Pulmonary artery endothelial cell (primary cell): ENCODE results near the gene SLC12A3. TPM values are rescaled to one million over a fixed set of nuclear protein-coding genes. Genes with fewer than 3 reads are reported as not detected.

ENCODE experiments used
- DNase-seq: peaks from one replicate; pipeline ENCODE4 v3.0.0-alpha.2; 2011; ENCODE audit warnings: low read depth, low spot score
- total RNA-seq: library from RNA; depleted of rRNA; stranded (reverse); fragments of >200 nt; gene quantifications from 2 replicates; pipeline ENCODE4 v1.2.3, GENCODE V29; 2014

Gene SLC12A3
- total RNA-seq, result not detected in 2 replicates

GRCh38 chr16:56864960-56865359, at the start of gene SLC12A3:
TSS of gene SLC12A3 (plus strand) at chr16:56865207. CDS start at chr16:56865236, 29 bp downstream.
- DNase-seq, result no peak

DNA sequence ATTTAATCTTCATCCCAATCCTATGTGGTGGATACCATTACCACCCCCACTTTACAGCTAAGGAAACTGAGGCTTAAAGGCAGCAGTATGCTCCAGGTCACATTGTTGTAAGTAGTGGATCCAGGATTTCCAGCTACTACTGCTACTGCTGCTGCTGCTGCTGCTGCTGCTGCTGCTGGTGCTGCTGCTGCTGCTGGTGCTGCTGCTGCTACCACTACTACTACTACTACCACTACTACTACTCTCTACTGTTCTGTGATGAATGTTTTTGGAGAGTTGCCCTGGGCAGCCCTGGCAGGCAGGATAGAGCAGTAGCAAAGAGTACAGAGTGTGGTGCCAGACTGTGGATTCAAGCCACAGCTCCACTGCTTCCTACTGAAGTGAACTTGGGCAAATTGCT, 49.3 kb upstream of the SLC12A3 start:
- DNase-seq, result no peak

DNA sequence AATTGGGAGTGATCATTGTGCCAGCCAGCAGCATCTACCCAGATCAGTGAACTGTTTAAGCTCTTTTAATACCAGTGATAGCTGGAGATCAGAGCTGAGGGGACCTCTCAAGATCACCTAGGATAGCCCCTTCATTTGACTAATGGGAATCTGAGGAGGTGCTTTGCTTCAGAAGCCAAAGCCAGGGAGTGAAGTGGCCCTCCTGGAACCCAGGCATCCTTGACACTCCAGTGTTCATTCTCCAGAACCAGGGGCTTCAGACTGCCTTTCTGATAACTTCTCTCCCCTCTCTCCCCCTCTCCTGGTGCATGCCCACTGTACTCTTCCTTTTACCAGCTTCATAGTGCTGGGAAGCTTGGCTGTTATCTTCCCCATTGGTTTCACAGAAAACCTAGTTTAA, 48.0 kb upstream of the SLC12A3 start:
- no peak for DNase-seq

DNA sequence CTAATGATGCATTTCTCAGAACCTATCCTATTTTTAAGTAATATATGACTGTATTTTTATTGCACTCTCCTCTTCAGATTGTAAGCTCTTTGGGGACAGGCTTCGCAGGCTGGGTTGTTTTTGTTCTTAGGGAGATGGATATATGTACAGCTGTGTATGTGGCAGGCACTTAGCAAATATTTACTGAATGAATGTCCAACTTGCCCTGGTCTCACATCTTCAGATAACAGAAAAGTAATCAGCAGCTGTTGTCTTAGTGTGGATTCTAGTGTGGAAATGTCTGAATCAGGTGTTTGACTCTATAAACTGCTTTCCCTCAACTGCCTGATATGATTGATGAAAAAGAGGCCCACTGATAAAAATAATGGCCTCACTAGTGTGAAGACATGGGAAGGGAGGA, 47.1 kb upstream of the SLC12A3 start:
- no peak for DNase-seq

DNA sequence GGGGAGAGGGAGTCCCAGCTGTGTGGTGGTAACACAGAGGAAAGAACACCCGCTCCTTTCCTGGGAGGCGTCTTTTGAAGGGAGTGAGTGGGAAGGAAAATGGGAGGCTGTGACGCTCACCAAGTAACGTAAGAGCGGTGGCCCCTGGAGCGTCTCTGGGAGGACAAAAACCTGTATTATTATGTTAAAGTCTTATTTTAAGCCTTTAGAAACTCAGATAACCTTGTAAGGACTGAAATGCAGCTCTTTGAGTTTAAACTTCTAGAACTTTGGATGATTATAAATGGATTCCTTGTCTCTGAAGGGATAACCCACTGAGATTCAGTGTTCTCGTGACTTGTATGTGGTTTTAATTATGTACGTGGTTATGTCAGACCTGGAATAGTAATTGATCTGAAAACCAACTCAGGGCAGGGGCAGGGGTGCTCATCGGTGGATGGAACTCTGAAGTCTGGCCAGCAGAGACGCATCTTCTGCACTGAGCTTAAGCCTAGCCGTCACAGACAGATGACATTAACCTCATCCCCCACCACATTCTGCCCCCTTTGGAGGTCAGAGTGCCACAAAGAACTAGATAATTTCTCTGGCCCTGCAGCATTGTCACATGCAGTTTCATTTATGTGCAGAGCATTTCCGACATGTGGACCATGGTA, 41.8 kb upstream of the SLC12A3 start:
- DNase-seq, result no peak

DNA sequence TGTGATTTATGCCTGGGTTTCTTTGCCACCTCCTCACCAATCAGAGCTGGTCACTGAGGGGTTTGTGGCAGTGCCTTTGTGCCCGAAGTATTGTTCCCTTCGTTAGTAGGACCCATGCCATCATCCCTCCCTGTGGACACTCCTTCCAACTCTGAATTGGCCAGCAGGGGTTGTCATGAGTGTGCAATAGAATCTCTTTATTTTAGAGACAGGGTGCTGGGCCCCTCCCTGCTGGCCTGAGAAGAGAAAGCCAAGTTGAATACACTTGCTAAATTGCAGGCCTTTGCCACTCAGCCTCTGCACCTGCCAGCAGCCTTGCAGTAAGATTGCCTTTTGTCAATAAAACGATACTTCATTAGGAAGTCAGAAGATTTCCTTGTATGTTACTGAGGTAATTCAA, 40.7 kb upstream of the SLC12A3 start:
- DNase-seq, result no peak

GRCh38 chr16:56824804-56825203, 40.2 kb upstream of the SLC12A3 start:
- DNase-seq, result no peak

DNA sequence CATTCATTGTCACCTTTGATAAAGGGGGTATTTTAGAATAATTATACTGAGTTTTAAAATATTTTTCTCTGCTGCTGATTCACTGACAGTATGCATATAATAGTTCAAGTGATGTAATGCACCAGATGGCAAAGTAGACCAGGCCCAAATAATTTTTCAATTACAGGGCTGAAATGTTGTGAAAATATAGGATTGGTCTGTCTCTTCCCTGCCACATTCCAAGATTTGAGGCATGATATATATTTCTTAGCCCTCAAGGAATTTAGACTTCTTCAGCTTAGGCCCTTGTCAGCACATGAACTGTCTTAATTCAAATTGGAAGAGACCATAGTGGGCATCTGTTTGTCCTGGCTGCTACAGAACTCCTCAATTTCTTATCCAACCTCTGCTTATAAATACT, 39.2 kb upstream of the SLC12A3 start:
- no peak for DNase-seq

DNA sequence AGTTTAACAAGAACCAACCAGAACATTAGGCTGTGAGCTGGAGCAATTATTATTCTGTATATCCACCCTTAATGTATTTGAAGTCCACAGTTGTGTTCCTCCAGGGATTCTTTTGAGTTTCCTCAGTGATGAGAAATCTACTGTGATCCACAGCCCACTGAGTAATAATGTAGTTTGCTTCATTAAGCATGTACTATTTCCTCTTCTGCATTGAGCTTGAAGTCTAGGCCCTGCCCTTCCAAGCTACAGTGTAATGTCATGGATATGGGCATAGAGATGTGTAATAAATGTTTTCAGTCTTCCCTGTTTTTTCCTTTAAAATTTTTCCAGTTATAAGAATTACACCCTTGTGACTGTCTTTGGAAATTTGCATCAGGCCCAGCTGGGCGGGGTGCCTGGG, 36.4 kb upstream of the SLC12A3 start:
- no peak for DNase-seq

- no peak for DNase-seq
Measured at GRCh38 chr16:56830669-56831068, 34.3 kb upstream of the SLC12A3 start.

GRCh38 chr16:56832768-56833167, 32.2 kb upstream of the SLC12A3 start:
- DNase-seq, result no peak

DNA sequence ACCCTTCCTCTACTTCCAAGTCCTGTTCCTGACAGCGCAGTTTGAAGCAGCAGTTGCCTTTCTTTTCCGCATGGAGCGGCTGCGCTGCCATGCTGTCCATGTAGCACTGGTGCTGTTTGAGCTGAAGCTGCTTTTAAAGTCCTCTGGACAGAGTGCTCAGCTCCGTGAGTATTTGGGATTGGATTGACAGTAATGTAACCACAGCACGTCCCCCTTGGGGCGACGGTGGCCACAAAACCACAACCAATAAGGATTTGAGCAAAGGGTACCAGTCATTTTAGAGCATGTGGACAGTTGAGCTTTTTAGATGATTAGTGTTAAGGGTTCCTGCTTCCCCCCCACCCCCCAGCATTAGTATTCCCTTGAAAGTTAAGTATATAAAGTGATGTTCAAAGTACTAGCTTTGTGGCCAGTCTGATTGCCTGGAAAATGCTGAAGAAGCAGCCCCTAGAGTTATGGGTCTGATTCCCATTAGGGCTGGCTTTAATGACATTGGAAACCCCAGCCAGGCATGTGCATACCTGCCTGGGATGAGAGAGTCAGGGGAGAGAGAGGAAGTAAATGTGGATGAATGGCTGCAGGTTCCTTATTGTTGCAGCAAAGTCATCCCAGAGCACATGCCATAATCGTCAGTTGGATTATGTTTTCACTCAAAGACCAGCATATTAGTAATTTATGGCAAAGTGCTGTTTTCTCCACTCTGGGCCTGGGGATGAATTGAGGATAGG, 31.6 kb upstream of the SLC12A3 start:
- no peak for DNase-seq

DNA sequence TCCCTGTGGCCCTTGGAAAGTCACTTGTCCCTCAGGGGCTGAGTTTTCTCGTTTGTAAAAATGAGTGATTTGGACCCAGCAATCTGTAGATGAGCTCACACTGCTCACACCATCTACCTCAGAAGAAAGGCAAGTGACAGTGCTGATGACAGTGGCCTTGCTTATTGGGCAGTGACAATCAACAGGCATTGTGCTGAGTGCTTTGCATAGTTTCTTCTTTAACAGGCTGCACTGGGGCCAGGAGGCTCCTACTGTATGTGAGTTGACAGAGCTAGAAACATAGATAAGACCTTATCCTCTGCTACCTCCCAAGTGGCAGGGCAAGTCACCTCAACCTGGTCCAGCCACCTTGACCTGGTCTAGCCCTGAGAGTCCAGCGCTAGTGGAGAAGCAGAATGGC, 29.7 kb upstream of the SLC12A3 start:
- no peak for DNase-seq

DNA sequence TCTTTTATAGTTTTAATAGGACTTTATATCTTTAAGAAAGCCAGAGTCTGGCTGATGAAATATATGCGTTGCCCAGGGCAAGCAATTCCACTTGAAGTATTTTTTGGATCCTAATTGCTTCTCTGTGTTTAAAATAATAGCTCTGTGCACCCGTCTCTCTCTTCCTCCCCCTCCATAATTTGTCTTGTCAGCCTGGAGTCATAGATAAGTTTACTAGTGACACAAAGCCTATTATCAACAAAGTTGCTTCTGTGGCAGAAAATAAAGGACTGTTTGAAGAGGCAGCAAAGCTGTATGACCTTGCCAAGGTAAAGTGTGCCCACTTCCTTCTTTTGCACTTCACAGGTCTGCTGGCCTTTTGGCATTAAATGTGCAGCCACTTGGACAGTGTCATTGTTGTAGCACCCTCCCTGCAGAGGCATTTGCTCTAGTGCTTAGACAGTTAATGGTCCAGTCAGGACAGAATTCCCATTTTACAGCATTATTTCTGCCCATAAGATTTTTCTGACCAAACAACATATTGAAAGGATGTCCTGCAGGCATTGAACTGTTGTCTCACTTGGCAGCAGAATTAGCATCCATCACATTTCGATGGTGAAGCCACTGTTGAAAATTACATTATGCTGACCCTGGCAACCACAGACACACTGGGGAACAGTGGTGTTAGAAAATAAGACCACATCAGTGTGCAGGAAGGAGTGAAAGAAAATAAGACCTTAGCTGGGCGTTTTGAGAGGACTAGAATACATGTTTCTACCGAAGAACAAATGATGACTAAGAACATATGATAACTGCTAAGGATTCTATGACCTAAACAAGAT, 28.4 kb upstream of the SLC12A3 start:
- no peak for DNase-seq

GRCh38 chr16:56838622-56839337, 26.2 kb upstream of the SLC12A3 start:
- DNase-seq, result no peak

DNA sequence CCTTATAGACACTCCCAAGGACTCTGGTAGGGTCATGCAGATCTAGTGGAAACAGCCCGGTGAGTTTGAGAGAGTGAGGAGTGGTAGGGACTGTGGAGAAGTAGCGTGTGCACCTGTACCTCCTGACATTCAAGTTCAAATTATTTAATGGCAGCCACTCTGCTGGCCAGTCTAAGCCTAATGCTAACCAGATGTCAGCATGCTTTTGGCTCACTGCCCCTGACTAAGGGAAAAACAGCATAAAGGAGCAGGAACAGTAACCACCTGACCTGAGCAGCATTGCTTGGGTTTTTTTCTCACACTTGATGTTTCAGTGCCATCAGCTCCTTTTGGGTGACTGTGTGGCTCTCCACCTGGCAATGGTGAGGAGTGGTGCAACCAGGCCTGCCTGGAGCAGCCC, 23.8 kb upstream of the SLC12A3 start:
- DNase-seq, result no peak

GRCh38 chr16:56841659-56842058, 23.3 kb upstream of the SLC12A3 start:
- DNase-seq, result no peak

- no peak for DNase-seq
Measured at GRCh38 chr16:56842133-56842532, 22.9 kb upstream of the SLC12A3 start.

- no peak for DNase-seq
Measured at GRCh38 chr16:56844056-56844455, 21.0 kb upstream of the SLC12A3 start.

GRCh38 chr16:56847173-56847910, 17.7 kb upstream of the SLC12A3 start:
- no peak for DNase-seq
